Keratinocyte (primary cell): ENCODE data around the gene NDRG2. TPM values are rescaled to one million over a fixed set of nuclear protein-coding genes. Genes with fewer than 3 reads are reported as not detected.

ENCODE experiments used
- DNase-seq: peaks from one replicate; pipeline ENCODE4 v3.0.0-alpha.2; 2011; ENCODE audit warnings: low read depth, missing footprints, low spot score
- FAIRE-seq: peaks from 2 replicates; lab custom pipeline; 2011; peaks lifted over from hg19 to GRCh38; lab: Jason Lieb, UNC
- H2AFZ ChIP-seq: 2 replicates; pipeline ENCODE4 v1.6.0; 2012; ENCODE audit warnings: low read length, control low read depth, inconsistent platforms; ENCODE audit not compliant: control insufficient read depth
- H3K27ac ChIP-seq: 2 replicates; pipeline ENCODE4 v1.5.1; 2011; ENCODE audit warnings: low read length; ENCODE audit not compliant: control insufficient read depth, insufficient read depth
- H3K27me3 ChIP-seq: 3 replicates; pipeline ENCODE4 v1.6.0; 2011; ENCODE audit warnings: low read length; ENCODE audit not compliant: control insufficient read depth, insufficient read depth; ENCODE audit errors: extremely low read depth
- H3K36me3 ChIP-seq, 2 experiments: 2 replicates in 1 of 2; 3 replicates in 1 of 2; pipeline ENCODE4 v1.5.1; 2011; ENCODE audit warnings: low read length in 2 of 2, mild to moderate bottlenecking in 1 of 2; ENCODE audit not compliant: control insufficient read depth in 2 of 2, insufficient read depth in 2 of 2; ENCODE audit errors: extremely low read depth in 1 of 2
- H3K4me1 ChIP-seq: 3 replicates; pipeline ENCODE4 v1.5.1; 2011; ENCODE audit warnings: low read length; ENCODE audit not compliant: control insufficient read depth, insufficient read depth; ENCODE audit errors: extremely low read depth
- H3K4me2 ChIP-seq: 3 replicates; pipeline ENCODE4 v1.6.0; 2011; ENCODE audit warnings: low read depth, low read length; ENCODE audit not compliant: control insufficient read depth, insufficient read depth; ENCODE audit errors: extremely low read depth
- H3K4me3 ChIP-seq, 3 experiments: fragments of 200-600 bp in 1 of 3; sonication (generic) in 1 of 3; 2 replicates in 2 of 3; 3 replicates in 1 of 3; pipeline ENCODE4 v1.5.1; 2011 to 2016; ENCODE audit warnings: low read length in 3 of 3, mild to moderate bottlenecking in 3 of 3, control low read depth in 2 of 3, inconsistent platforms in 1 of 3, low read depth in 1 of 3, mixed read lengths in 1 of 3, mixed run types in 1 of 3, moderate library complexity in 1 of 3; ENCODE audit not compliant: control insufficient read depth in 2 of 3, insufficient read depth in 2 of 3; ENCODE audit errors: extremely low read depth in 1 of 3
- H3K79me2 ChIP-seq: 2 replicates; pipeline ENCODE4 v1.6.0; 2012; ENCODE audit warnings: low read length; ENCODE audit not compliant: control insufficient read depth, insufficient read depth
- H3K9ac ChIP-seq: 3 replicates; pipeline ENCODE4 v1.6.0; 2011; ENCODE audit warnings: low read length; ENCODE audit not compliant: control insufficient read depth, insufficient read depth; ENCODE audit errors: extremely low read depth
- H3K9me1 ChIP-seq: 3 replicates; pipeline ENCODE4 v1.6.0; 2011; ENCODE audit warnings: low read length; ENCODE audit not compliant: control insufficient read depth, insufficient read depth; ENCODE audit errors: extremely low read depth
- H3K9me3 ChIP-seq: 2 replicates; pipeline ENCODE4 v1.5.1; 2012; ENCODE audit warnings: low read depth, low read length; ENCODE audit not compliant: control insufficient read depth
- H4K20me1 ChIP-seq: 3 replicates; pipeline ENCODE4 v1.6.0; 2011; ENCODE audit warnings: low read length; ENCODE audit not compliant: control insufficient read depth, insufficient read depth; ENCODE audit errors: extremely low read depth
- CTCF ChIP-seq, 3 experiments: IDR thresholded peaks in 1 of 3; conservative IDR thresholded peaks in 1 of 3; optimal IDR thresholded peaks in 1 of 3; 2 replicates in 2 of 3; 3 replicates in 1 of 3; pipeline versions ENCODE3 to v1.5.1; 2011; ENCODE audit warnings: low read length in 3 of 3, mild to moderate bottlenecking in 3 of 3, moderate library complexity in 2 of 3, control low read depth in 1 of 3, inconsistent platforms in 1 of 3; ENCODE audit not compliant: insufficient read depth in 2 of 3; ENCODE audit errors: extremely low read depth in 1 of 3
- EZH2 ChIP-seq: IDR thresholded peaks from one replicate; pipeline ENCODE4 v1.6.1; 2012; ENCODE audit warnings: inconsistent platforms, mild to moderate bottlenecking, low read length, moderate library complexity
- dilution Hi-C: fragments of 300-500 bp; cut with MboI; formaldehyde crosslinking; loops from one replicate; pipeline ENCODE4 v1.7.0; 2020; ENCODE audit warnings: low sequenced_read_pairs; ENCODE audit not compliant: extremely low pct_ligation_motif_present
- polyA plus RNA-seq, 5 experiments: library from polyadenylated mRNA; depleted of rRNA in 3 of 5; stranded (reverse) in 3 of 5; stranded (forward) in 1 of 5; unstranded in 1 of 5; fragments of >200 nt; gene quantifications; 1 replicate in 1 of 5; 2 replicates in 3 of 5; 3 replicates in 1 of 5; pipeline versions ENCODE4 v1.2.1 to v1.2.3, GENCODE V29; 2011 to 2012; ENCODE audit warnings: missing spikeins in 2 of 5, low read depth in 1 of 5, low replicate concordance in 1 of 5

NDRG2 gene
- polyA plus RNA-seq, 1 donor (not counting 4 experiments of a cell fraction or from before 2014, with no cell fraction given): 11.1 TPM

- no peak for FAIRE-seq
- Histone ChIP-seq H3K27ac (no peak overlapping the region), H3K9ac (no peak overlapping the region), H3K36me3 (peaks cover 23 to 34% of the 10 kb centered on the region in 2 experiments), H3K4me1 (peaks cover 17% of the 10 kb centered on the region), H3K79me2 (peaks cover 9% of the 10 kb centered on the region), H4K20me1 (no peaks in the 10 kb centered on the region), H3K4me2 (no peak overlapping the region), H3K9me3 (no peaks in the 10 kb centered on the region), H3K4me3 (no peak overlapping the region), H3K27me3 (no peaks in the 10 kb centered on the region), H2AFZ (no peak overlapping the region), H3K9me1 (no peaks in the 10 kb centered on the region)
- TF ChIP-seq EZH2 (no peak), CTCF (optimal IDR thresholded peaks at IDR 0.05 in 1 of 3, IDR thresholded peaks at IDR 0.05 in 1 of 3, conservative IDR thresholded peaks at IDR 0.05 in 1 of 3; ENCODE audit: extremely low read depth in 1 of 3, insufficient read depth in 2 of 3, low read length in 3 of 3) (no peak)
- no peak for DNase-seq
- dilution Hi-C loops: no loop called here
Observed at GRCh38 chr14:20996521-20996920, 28.3 kb downstream of the NDRG2 start.

GRCh38 chr14:20989787-20990600 is 34.9 kb downstream of the NDRG2 start, which contains the start of gene METTL17:
TSS of gene METTL17 (plus strand) at chr14:20989980. CDS start at chr14:20990003, 23 bp downstream.
- FAIRE-seq (no peak), DNase-seq (no peak)
- Histone ChIP-seq H3K9me1 (no peaks in the 10 kb centered on the region), H3K4me1 (peaks cover 33% of the 10 kb centered on the region), H3K4me3 (peak within 1 kb of the TSS; percentile 86 to 90 (median 89)), H3K36me3 (peaks cover 10 to 17% of the 10 kb centered on the region in 2 experiments), H2AFZ (peak within 1 kb of the TSS; percentile 83), H3K79me2 (peaks cover 25% of the 10 kb centered on the region), H3K9ac (peak within 1 kb of the TSS; percentile 77), H3K4me2 (peak within 1 kb of the TSS; percentile 90), H4K20me1 (no peaks in the 10 kb centered on the region), H3K27me3 (no peaks in the 10 kb centered on the region), H3K9me3 (no peaks in the 10 kb centered on the region), H3K27ac (peak within 1 kb of the TSS; percentile 83)
- dilution Hi-C loops: no loop called here
- TF ChIP-seq CTCF (optimal IDR thresholded peaks at IDR 0.05 in 1 of 3, IDR thresholded peaks at IDR 0.05 in 1 of 3, conservative IDR thresholded peaks at IDR 0.05 in 1 of 3; ENCODE audit: extremely low read depth in 1 of 3, insufficient read depth in 2 of 3, low read length in 3 of 3) (peak; percentile 42 to 53 (median 53)), EZH2 (no peak)
